Measurements from ENCODE around the gene OSTC. TPM values are rescaled to one million over a fixed set of nuclear protein-coding genes. Genes with fewer than 3 reads are reported as not detected.
A peak's percentile ranks its signal among the peaks of the same experiment; 100 is the strongest.

OSTC gene
- total RNA-seq, 1 donor: 451 TPM

GRCh38 chr4:108612365-108612764 is 38.0 kb upstream of the OSTC start:
- TF ChIP-seq CTCF (IDR thresholded peaks at IDR 0.05; ENCODE audit: insufficient read depth, low read depth, low read length): no peak
- DNase-seq (ENCODE audit: low read depth): no peak
- no peak overlapping the region for H3K4me3 ChIP-seq (ENCODE audit: low read depth, low read length)

GRCh38 chr4:108619372-108620100 is 30.9 kb upstream of the OSTC start:
- TF ChIP-seq CTCF (IDR thresholded peaks at IDR 0.05; ENCODE audit: insufficient read depth, low read depth, low read length): no peak
- H3K4me3 ChIP-seq (ENCODE audit: low read depth, low read length): peak overlapping the region; percentile 82
- no peak for DNase-seq (ENCODE audit: low read depth)

- DNase-seq (ENCODE audit: low read depth): peak; percentile 99
- no peak for TF ChIP-seq CTCF (IDR thresholded peaks at IDR 0.05; ENCODE audit: insufficient read depth, low read depth, low read length)
- peak within 1 kb of the TSS; percentile 82 for H3K4me3 ChIP-seq (ENCODE audit: low read depth, low read length)
Observed at GRCh38 chr4:108620101-108620932, 30.1 kb upstream of the OSTC start, which contains the start of gene RPL34. Gene RPL34 (plus strand): TSS chr4:108620576. CDS start chr4:108621960, 1,384 bp downstream.

GRCh38 chr4:108620933-108621905 is 29.2 kb upstream of the OSTC start:
- TF ChIP-seq CTCF (IDR thresholded peaks at IDR 0.05; ENCODE audit: insufficient read depth, low read depth, low read length): no peak
- DNase-seq (ENCODE audit: low read depth): peak; percentile 27

GRCh38 chr4:108622022-108622421 is 28.4 kb upstream of the OSTC start:
- H3K4me3 ChIP-seq (ENCODE audit: low read depth, low read length): peak overlapping the region; percentile 82
- no peak for TF ChIP-seq CTCF (IDR thresholded peaks at IDR 0.05; ENCODE audit: insufficient read depth, low read depth, low read length)
- no peak for DNase-seq (ENCODE audit: low read depth)

More at GRCh38 chr4:108620933-108621905, 29.2 kb upstream of the OSTC start:
- peak overlapping the region; percentile 82 for H3K4me3 ChIP-seq (ENCODE audit: low read depth, low read length)

GRCh38 chr4:108622828-108623227 is 27.6 kb upstream of the OSTC start:
- no peak overlapping the region for H3K4me3 ChIP-seq (ENCODE audit: low read depth, low read length)
- TF ChIP-seq CTCF (IDR thresholded peaks at IDR 0.05; ENCODE audit: insufficient read depth, low read depth, low read length): no peak
- no peak for DNase-seq (ENCODE audit: low read depth)
